Esophagus muscularis mucosa (tissue), 4 donors: ENCODE measurements around the gene RASAL2. TPM values are rescaled to one million over a fixed set of nuclear protein-coding genes. Genes with fewer than 3 reads are reported as not detected.
"Not testable (repeated sequence)": the region's sequence is repeated elsewhere in the genome, so short reads cannot be mapped to it uniquely, and the experiment has no call there.

Source experiments
- DNase-seq: peaks from one replicate; pipeline ENCODE4 v3.0.0-alpha.2; 2017; ENCODE audit errors: extremely low spot score
- H3K27ac ChIP-seq, 4 donors: fragments of 200-600 bp; sonication (generic); replicated peaks in 1 of 4; 1 replicate in 3 of 4; 2 replicates in 1 of 4; pipeline ENCODE4 v1.5.1; 2016 to 2019; ENCODE audit warnings: mild to moderate bottlenecking in 1 of 4
- H3K27me3 ChIP-seq, 4 donors: fragments of 200-600 bp; sonication (generic); one replicate each; pipeline versions ENCODE4 v1.5.1 to v1.6.0; 2016 to 2019
- H3K36me3 ChIP-seq, 4 donors: fragments of 200-600 bp; sonication (generic); one replicate each; pipeline ENCODE4 v1.5.1; 2016 to 2019
- H3K4me1 ChIP-seq, 4 donors: fragments of 200-600 bp; sonication (generic); one replicate each; pipeline ENCODE4 v1.5.1; 2016 to 2019
- H3K4me3 ChIP-seq, 4 donors: fragments of 200-600 bp; sonication (generic); 1 replicate in 2 of 4; 2 replicates in 2 of 4; pipeline ENCODE4 v1.5.1; 2016 to 2019; ENCODE audit warnings: mild to moderate bottlenecking in 4 of 4, moderate library complexity in 1 of 4
- H3K9me3 ChIP-seq, 4 donors: fragments of 200-600 bp; sonication (generic); 1 replicate in 3 of 4; 2 replicates in 1 of 4; pipeline ENCODE4 v1.5.1; 2016 to 2019
- CTCF ChIP-seq, 3 experiments: fragments of 200-600 bp in 2 of 3; fragments of 450-650 bp in 1 of 3; sonication (generic) in 2 of 3; IDR thresholded peaks; one replicate each; pipeline ENCODE4 v1.5.1; 2017 to 2019; ENCODE audit warnings: antibody characterized with exemption in 3 of 3, mild to moderate bottlenecking in 2 of 3, moderate library complexity in 1 of 3
- EP300 ChIP-seq: sonication (generic); formaldehyde crosslinking; IDR thresholded peaks from one replicate; pipeline ENCODE4 v1.6.1; 2017; ENCODE audit warnings: antibody characterized with exemption
- POLR2A ChIP-seq: fragments of 450-650 bp; IDR thresholded peaks from one replicate; pipeline ENCODE4 v1.6.1; 2017; ENCODE audit warnings: antibody characterized with exemption, moderate library complexity, mild to moderate bottlenecking, low read depth
- POLR2AphosphoS5 ChIP-seq, 2 donors: sonication (generic); formaldehyde crosslinking; IDR thresholded peaks; one replicate each; pipeline ENCODE4 v1.6.1; 2017; ENCODE audit warnings: antibody characterized with exemption in 2 of 2
- WGBS: methylation state at CpG from one replicate; pipeline ENCODE4 v1.1.5; 2018; 5-methylcytosine and 5-hydroxymethylcytosine counted together
- intact Hi-C: fragments of 100-400 bp; cut with DNase I; formaldehyde crosslinking; loops from one replicate; pipeline ENCODE4 v1.15.1; 2023
- total RNA-seq, 4 donors: library from RNA; depleted of rRNA; stranded (reverse); fragments of >200 nt; gene quantifications; one replicate each; pipeline versions ENCODE4 v1.1.0 to v1.2.1, GENCODE V29; 2016

The RASAL2 gene
- total RNA-seq, 4 donors from 2014 or later, result 11.6 to 30.0 (median 22.3) TPM

- intact Hi-C loops, result no loop called here
- no peak for TF ChIP-seq POLR2AphosphoS5 (IDR thresholded peaks at IDR 0.05)
- TF ChIP-seq EP300, result no peak
- H3K4me1 ChIP-seq, result peaks cover 0 to 11% (median 4%) of the 10 kb centered on the region in 4 donors
- no peak for DNase-seq
- H3K27ac ChIP-seq, result no peak overlapping the region
- H3K36me3 ChIP-seq, result no peaks in the 10 kb centered on the region
- H3K27me3 ChIP-seq, result no peaks in the 10 kb centered on the region
- 92% methylated on average over 2 of the region's 2 CpGs for WGBS
- H3K9me3 ChIP-seq, result peaks cover 0 to 15% (median 10%) of the 10 kb centered on the region in 4 donors
- H3K4me3 ChIP-seq, result no peak overlapping the region
Measured at GRCh38 chr1:178243890-178244289, 150.0 kb downstream of the RASAL2 start.

- intact Hi-C loops, H3K4me3 ChIP-seq, DNase-seq, H3K36me3 ChIP-seq, H3K27me3 ChIP-seq, H3K4me1 ChIP-seq, H3K27ac ChIP-seq: not testable (repeated sequence)
- 86% methylated on average over 3 of the region's 3 CpGs for WGBS
- H3K9me3 ChIP-seq, result peaks cover 0 to 16% (median 10%) of the 10 kb centered on the region in 4 donors
Measured at GRCh38 chr1:178248284-178248683, 154.4 kb downstream of the RASAL2 start.

- H3K27me3 ChIP-seq, H3K36me3 ChIP-seq, H3K4me1 ChIP-seq, H3K27ac ChIP-seq, DNase-seq, intact Hi-C loops, H3K4me3 ChIP-seq: not testable (repeated sequence)
- 83% methylated on average over 3 of the region's 3 CpGs for WGBS
- peaks cover 0 to 12% (median 5%) of the 10 kb centered on the region in 4 donors for H3K9me3 ChIP-seq
Measured at GRCh38 chr1:178253581-178253980, 159.7 kb downstream of the RASAL2 start.

GRCh38 chr1:178254433-178254832 lies 160.5 kb downstream of the RASAL2 start:
- intact Hi-C loops, result no loop called here
- no peak for DNase-seq
- Histone ChIP-seq H3K4me3 (no peak overlapping the region), H3K27me3 (no peaks in the 10 kb centered on the region), H3K9me3 (peaks cover 0 to 9% (median 3%) of the 10 kb centered on the region in 4 donors), H3K36me3 (peaks cover 0 to 5% (median 0%) of the 10 kb centered on the region in 4 donors), H3K27ac (no peak overlapping the region), H3K4me1 (no peaks in the 10 kb centered on the region)
- no peak for TF ChIP-seq CTCF (IDR thresholded peaks at IDR 0.05)
- TF ChIP-seq EP300, result no peak
- no peak for TF ChIP-seq POLR2AphosphoS5 (IDR thresholded peaks at IDR 0.05)

- Histone ChIP-seq H3K4me3 (no peak overlapping the region), H3K36me3 (no peaks in the 10 kb centered on the region), H3K4me1 (peaks cover 0 to 29% (median 11%) of the 10 kb centered on the region in 4 donors), H3K27me3 (no peaks in the 10 kb centered on the region), H3K27ac (no peak overlapping the region), H3K9me3 (peaks cover 0 to 9% (median 3%) of the 10 kb centered on the region in 4 donors)
- WGBS, result 68% methylated on average over 3 of the region's 3 CpGs
- no peak for TF ChIP-seq EP300
- TF ChIP-seq CTCF (IDR thresholded peaks at IDR 0.05), result no peak
- TF ChIP-seq POLR2A, result no peak
- no peak for TF ChIP-seq POLR2AphosphoS5 (IDR thresholded peaks at IDR 0.05)
- intact Hi-C loops, result no loop called here
- no peak for DNase-seq
Measured at GRCh38 chr1:178258536-178258935, 164.6 kb downstream of the RASAL2 start.

GRCh38 chr1:178262120-178262500 lies 168.2 kb downstream of the RASAL2 start:
- H3K4me3 ChIP-seq, result no peak overlapping the region
- intact Hi-C loops, result no loop called here
- H3K4me1 ChIP-seq, result peaks cover 0 to 29% (median 11%) of the 10 kb centered on the region in 4 donors
- H3K27ac ChIP-seq, result no peak overlapping the region
- H3K36me3 ChIP-seq, result no peaks in the 10 kb centered on the region
- whole genome bisulfite sequencing, result 21% methylated on average over 3 of the region's 3 CpGs
- H3K9me3 ChIP-seq, result no peaks in the 10 kb centered on the region
- no peaks in the 10 kb centered on the region for H3K27me3 ChIP-seq
- TF ChIP-seq EP300 (no peak), CTCF (IDR thresholded peaks at IDR 0.05) (no peak), POLR2A (no peak), POLR2AphosphoS5 (IDR thresholded peaks at IDR 0.05) (no peak)
- DNase-seq, result no peak
